Omental fat pad (tissue), 4 donors: Measurements from ENCODE around the gene RNF182. TPM values are rescaled to one million over a fixed set of nuclear protein-coding genes. Genes with fewer than 3 reads are reported as not detected.

Experiments
- ATAC-seq: fragments of 150-250 bp; one replicate; pipeline ENCODE4 v1.9.1; 2016; ENCODE audit warnings: mild to moderate bottlenecking, moderate library complexity; ENCODE audit not compliant: low FRiP score
- DNase-seq: peaks from one replicate; pipeline ENCODE4 v3.0.0-alpha.2; 2019; ENCODE audit warnings: low spot score
- CTCF ChIP-seq, 3 donors: fragments of 450-650 bp; IDR thresholded peaks; one replicate each; pipeline ENCODE4 v1.5.1; 2016 to 2017; ENCODE audit warnings: antibody characterized with exemption in 3 of 3, mild to moderate bottlenecking in 3 of 3, moderate library complexity in 2 of 3
- total RNA-seq, 4 donors: library from RNA; depleted of rRNA; stranded (reverse); fragments of >200 nt; gene quantifications; one replicate each; pipeline ENCODE4 v1.1.0, GENCODE V29; 2016

RNF182 gene
- total RNA-seq, 4 donors from 2014 or later: 0.96 to 2.1 (median 1.9) TPM; not detected in 1

DNA sequence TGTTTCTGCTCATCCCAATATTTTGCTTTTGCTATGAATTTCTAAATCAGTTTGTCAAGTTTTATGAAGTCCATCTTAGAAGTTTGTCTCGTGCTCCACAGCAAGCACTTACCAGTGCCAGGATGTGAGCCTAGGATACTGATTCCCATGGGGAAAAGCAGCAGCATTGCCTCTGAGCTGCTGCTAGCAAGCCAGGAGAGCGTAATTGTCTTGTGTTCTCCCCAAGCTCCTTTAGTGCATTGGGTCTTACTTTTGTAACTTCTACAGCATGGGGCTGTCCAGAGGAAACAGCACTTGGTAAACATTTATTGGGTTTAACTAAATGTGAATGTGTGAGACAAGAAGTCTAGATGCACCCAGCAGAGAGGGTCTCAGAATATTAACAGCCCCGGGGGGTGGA is 76.1 kb downstream of the RNF182 start:
- no peak for DNase-seq
- ATAC-seq: no peak
- TF ChIP-seq CTCF (IDR thresholded peaks at IDR 0.05): no peak

DNA sequence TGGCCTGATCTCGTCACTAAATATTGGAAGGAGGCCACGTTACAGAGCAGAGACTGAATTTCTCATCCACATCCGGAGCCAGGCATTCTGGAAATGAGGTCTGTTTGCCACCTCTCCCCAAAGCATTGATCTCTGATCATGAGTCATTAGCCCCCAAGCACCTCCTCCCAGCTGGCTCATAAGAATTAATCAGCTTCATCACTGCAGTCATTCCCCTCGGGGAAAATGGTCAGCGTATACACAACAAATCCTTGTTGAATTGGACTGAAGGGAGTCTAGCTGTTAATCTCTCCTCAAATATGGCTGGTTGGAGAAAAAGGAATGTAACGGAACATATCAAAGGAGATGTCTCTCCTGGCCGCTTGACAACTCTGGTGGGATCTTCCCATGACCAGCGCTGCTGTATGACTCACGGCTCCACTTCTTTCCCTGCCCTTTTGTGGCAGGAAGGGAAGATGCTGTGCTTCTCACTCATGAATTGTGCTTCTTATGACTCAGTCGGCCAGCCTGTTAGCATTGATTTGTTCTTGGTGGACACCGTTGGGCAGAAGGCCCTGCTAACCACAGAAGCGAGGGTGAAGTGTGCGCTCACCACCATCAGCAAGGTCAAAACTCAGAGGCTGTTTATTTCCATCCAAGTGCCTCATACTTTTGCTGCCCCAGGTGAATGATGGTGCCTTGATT is 76.7 kb downstream of the RNF182 start:
- ATAC-seq (peak; percentile 64), DNase-seq (no peak)
- no peak for TF ChIP-seq CTCF (IDR thresholded peaks at IDR 0.05)

- ATAC-seq (no peak), DNase-seq (no peak)
- TF ChIP-seq CTCF (IDR thresholded peaks at IDR 0.05): no peak
Observed at GRCh38 chr6:14002176-14002947, 77.6 kb downstream of the RNF182 start.

GRCh38 chr6:14004258-14004657 is 79.5 kb downstream of the RNF182 start:
- ATAC-seq (no peak), DNase-seq (no peak)
- no peak for TF ChIP-seq CTCF (IDR thresholded peaks at IDR 0.05)

DNA sequence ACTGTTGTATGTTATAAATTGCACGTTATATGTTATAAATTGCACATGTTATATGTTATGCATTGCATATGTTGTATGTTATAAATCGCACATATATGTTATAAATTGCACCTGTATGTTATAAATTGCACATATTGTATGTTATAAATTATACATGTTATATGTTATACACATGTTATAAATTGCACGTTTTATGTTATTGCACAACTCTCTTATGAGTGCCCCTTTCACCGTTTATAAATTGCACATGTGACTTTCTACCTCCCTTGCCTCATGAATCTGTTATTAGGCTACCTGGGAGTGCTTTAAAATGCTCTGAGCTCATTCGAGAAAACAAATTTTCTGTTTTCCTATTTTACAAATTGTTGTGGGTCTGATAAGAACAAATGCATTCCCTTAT is 84.1 kb downstream of the RNF182 start:
- DNase-seq (no peak), ATAC-seq (no peak)
- no peak for TF ChIP-seq CTCF (IDR thresholded peaks at IDR 0.05)

DNA sequence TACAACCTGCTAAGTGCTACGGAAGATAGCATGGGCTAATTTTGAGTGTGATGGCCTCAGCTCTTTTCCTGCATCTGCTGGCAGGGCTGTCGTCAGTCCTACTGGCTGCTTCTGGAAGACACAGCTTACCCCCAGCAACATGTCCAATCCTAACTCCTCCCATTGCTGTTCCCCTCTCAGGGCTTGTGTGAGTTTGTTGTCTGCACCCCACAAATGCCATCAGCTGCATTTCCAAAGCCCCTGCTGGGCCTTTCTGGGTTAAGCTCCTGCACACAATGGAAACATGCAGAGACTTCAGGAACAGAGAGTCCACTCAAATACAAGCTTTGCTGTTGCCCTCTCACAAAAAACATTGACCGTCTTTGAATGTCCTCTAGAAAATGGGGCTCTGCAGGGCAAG is 84.7 kb downstream of the RNF182 start:
- ATAC-seq (no peak), DNase-seq (no peak)
- TF ChIP-seq CTCF (IDR thresholded peaks at IDR 0.05): no peak

DNA sequence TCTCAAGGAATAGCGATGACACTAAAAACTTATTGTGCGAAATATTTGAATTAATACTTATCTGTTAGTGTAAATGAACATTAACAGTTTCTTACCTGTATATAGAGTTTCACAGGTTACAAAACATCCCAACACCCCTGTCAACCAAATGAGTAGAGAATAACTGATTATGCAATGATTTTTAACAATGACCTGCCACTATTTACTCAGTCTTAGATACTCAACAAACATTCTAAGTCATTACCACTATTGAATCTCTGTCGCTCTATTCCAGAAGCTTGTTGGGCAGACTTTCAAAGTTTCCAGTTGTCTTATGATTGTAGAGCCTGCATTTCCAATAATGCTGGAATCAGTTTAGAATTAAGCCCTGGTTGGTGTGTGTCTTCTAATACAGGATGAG is 85.5 kb downstream of the RNF182 start:
- TF ChIP-seq CTCF (IDR thresholded peaks at IDR 0.05): no peak
- no peak for ATAC-seq
- no peak for DNase-seq
